HL-60/S4 (cell line): Measurements from ENCODE around the gene THSD7A.

ENCODE experiments used
- in situ Hi-C: fragments of 300-500 bp; cut with MboI; formaldehyde crosslinking; loops from 2 replicates; pipeline ENCODE4 v1.14.3; 2022; ENCODE audit warnings: low sequenced_read_pairs

The THSD7A gene

DNA sequence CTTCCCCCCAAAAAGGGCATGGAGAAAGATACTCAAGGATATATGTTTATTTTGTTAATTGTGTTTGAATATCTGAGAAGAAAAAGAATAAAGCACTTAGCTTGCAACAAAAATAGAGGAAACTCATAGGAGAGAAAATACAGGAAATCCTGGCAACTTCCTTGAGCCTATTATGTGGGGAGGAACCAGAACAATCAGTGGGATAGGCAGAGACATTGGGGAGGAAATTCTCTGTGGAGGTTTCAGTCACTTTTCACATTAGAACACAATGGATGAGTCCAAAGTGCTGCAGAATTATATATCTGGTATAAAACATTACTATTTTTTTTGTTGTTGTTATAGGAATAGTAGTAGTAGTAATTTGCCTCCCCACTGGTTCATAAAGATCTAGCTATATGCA lies 240.1 kb downstream of the THSD7A start:
- in situ Hi-C loops: no loop called here

DNA sequence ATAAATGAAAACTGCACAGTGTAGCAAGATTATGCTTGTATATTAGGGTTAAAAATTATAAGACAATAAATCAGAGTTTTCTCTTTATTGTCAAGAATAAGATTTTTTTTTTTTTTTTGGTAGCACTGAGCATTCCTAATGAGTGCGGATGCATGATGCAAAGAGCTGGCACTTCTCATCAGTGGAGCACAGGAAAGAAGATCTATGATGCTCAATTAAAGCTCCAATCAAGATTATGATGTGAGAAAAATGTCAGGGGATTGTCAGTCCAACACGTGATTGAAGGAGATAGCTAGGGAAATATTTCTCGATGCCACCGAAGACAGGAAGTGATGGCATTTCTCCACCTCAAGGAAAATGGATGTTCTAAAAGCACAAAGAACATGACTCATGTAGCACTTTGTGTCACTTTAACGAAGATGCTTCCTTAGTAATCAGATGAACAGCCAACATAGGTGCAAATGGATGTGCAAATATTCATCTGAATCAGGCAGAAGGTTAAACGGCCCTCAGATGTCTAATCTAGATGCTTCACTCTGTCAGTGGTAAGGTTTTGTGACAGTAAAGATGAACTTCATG lies 240.9 kb downstream of the THSD7A start:
- in situ Hi-C loops: no loop called here

DNA sequence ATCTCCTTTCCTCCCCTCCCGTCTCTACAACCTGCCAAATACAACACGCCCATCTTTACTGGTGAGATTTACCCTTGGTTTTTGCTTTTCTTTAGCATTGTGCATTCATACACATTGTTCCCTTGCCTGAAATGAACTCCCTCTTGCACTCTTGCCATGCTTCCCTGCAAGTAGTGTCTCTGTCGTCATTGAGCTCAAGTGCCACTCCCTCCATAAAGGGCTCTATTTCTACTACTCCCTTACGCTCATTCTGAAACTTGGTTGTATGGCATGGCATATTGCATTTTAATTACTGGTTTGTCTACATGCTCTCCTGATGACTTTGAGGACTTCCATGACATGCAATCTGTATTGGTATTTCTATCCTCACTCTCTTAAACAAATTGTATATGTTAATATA lies 242.7 kb downstream of the THSD7A start:
- in situ Hi-C loops: no loop called here

DNA sequence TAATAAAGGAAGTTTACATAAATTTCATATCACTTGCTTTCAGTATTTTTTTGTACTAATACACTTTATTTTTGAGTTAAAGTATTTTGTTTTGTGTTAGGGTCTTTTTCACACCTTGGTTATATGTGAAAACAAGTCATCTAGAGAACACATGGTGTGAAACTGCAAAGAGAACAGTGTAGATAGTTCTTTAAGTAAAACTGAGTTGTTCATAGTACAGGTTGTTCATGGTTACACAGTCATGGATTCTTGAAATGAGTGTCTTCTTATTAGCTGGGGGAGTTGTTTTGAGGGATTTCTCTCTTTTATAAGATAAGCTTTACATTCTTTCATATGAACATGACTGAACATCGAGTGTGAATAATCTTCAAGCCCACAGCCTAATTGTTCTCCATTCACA lies 244.2 kb downstream of the THSD7A start:
- in situ Hi-C loops: no loop called here

DNA sequence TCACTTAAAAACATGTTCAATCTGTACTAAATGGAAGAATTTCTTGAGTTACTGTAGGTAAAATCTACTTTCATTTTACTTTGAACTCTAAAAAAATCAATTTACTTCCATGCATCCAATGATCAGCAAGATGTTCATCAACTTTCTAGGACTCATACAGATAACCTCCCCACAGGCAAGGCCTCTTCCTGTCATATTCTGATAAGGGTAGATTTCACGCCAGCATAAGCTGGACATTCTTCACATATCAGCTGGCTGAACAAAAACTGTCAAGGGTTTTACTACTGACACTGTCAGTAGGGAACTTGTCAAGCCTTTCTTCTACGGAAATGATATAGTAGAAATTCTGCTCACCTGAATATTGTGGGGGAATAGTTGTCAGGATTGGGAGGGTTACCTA lies 244.9 kb downstream of the THSD7A start:
- in situ Hi-C loops: no loop called here

DNA sequence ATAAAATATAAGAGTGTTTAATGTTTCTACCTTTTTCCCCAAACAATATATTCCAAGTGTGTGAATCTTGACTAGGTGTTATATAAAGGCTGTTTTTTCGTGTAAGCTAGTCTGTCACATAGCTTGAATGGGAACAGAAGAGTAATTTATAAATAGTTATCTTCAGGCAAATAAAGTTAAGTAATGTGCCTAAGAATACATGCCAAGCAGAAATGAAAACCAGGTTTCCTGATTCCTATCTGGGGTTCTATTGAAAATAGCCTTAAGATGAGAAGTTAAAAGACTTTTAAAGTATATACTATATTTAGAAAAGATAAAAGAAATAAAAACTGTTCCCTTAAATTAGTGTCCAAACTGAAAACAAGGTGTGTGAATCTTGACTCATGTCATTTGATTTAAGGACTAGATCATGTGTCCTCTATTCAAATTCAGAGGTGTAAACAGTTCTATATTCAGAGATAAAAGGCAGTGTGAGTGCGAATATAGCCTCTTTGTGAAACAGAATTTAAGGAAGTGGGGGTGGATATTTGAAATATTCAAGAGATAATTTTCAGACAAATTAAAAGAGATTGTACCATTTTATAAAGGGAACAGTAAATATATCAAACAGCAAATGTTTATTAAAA lies 247.5 kb downstream of the THSD7A start:
- in situ Hi-C loops: no loop called here

DNA sequence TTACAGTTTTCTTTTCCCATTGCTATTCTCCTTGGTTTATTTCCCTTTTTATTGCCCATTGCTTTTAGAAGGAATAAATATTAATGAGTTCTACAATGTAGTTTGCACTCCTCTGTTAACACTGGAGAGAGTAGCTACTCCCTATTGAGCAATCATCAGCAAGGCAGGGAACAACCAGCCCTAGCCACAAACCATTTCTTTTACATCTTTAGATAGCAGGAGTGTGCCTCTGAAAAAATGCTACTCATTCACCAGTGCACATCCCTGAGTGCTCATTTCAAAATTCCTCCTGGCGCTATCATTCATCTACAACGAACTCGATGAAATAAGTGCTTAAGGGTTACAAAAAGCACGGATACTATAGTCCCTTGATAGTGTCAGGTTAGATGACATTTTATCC lies 252.9 kb downstream of the THSD7A start:
- in situ Hi-C loops: no loop called here

DNA sequence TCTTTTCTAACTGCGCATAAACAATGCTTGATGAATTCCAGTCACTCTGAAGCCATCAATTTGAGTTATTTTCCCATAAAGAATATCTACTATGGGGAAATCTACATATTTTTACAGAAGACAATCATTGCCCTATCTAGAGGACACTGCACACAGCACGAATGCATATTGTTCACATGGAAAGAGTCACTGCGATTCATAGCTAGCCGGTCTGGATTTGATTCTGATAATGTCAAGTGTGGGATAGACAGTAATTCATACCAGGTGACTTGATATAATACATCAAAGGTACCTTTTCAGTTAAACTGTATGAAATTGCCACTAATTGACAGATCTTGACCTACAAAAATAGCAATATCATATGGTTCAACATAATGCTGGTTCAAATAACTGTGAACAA lies 255.7 kb downstream of the THSD7A start:
- in situ Hi-C loops: no loop called here

DNA sequence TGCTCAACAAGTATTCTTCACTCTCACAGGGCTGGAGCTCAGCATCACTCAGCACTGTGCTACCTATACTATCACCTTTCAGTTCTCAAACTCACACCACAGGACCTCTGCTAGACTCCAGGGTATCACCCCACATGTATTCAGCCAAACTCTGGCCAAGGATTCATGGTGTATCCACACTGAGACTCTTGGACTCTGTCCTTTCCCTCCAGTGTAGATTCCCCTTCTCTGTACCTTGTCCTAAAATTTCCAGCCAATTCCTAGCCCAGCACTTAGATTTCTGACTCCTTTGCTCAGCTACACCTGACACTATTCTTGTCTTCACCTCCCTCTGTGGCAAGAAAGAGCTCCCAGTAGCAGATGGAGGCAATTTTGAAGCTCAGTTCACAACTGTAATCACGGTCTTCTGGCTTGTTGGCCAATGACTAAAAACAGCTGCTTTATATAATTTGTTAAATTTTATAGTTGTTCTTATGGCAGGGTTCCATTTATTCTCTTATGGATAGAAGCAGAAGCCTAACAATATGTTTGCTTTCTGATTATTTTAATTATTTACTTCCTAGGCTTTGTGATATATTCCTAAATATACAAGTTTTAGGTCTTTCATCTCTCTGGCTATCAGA lies 258.8 kb downstream of the THSD7A start:
- in situ Hi-C loops: no loop called here

DNA sequence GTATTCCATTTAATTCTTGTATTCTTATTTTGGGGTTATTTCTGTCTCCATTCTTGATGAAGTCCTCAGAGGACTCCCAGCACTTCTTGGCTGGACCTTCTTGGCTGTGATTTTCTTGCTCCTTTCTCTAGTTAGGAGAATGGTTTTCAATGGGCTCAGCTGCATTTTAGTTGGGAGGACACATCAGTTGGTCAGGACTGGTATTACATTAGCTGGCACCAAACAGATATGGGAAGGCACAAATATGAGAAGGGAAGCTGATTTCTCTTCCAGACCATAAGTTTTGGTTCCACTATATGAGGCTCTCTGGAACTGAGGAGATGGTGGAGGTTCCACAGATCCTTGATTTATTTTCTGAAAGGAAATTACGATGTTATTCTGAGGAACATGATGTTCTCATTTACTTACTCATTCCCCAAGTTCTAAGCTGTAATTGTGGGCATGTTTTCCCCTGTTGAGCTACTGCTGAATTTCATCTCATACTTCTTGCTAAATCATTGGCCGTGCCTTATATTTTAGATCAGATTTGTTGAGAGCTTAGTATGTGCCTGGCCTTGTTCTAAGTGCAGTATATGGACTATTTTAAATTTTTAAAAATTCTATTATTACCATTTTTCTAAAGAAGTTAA lies 261.0 kb downstream of the THSD7A start:
- in situ Hi-C loops: no loop called here

DNA sequence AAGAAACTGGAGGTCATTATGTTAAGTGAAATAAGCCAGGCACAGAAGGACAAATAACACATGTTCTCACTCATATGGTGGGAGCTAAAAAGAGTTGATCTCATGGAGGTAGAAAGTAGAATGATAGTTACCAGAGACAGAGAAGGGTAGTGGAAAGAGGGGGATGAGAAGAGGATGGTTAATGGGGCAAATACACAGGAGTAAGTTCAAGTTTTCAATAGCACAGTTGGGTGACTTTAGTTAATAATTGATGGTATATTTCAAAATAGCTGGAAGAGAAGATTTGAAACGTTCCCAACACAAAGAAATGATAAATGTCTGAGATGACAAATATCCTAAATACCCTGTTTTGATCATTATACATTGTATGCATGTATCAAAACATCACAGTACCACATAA lies 261.8 kb downstream of the THSD7A start:
- in situ Hi-C loops: no loop called here

DNA sequence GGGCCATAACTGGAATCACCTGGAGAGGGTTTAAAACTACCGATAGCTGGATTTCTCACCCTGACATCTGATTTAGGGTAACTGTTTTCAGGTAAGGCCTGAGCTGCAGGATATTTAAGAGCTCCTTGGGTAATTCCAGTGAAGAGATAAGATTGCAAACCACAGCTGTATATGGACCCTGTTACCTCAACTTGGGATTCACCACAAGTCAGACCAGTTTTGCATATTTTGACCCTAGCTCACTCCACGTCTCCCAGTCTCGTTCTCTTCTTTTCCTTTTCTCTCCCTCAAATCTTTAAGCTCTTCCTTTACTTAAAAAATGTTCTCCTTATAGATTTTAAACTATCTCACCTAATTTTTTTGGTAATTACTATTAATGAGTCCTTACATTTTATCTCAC lies 264.4 kb downstream of the THSD7A start:
- in situ Hi-C loops: no loop called here

DNA sequence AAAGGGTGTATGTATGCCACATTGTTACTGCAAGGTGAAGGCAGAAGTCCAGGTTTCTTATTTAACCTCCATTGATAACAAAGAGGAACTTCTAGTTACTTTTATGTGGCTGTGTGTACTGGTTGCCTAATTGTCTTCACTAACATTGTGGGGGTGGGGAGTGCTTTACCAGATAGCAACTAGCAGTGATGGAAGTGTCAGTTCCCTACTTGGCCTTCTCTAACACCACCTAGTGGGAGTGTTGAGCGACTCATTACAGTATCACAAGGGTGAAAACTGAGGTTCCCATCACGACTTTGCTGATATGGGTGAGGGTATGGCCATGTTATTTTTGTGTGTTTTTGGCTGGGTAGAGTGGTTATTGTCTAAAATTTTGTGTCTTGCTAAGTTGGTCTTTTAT lies 274.4 kb downstream of the THSD7A start:
- in situ Hi-C loops: no loop called here

DNA sequence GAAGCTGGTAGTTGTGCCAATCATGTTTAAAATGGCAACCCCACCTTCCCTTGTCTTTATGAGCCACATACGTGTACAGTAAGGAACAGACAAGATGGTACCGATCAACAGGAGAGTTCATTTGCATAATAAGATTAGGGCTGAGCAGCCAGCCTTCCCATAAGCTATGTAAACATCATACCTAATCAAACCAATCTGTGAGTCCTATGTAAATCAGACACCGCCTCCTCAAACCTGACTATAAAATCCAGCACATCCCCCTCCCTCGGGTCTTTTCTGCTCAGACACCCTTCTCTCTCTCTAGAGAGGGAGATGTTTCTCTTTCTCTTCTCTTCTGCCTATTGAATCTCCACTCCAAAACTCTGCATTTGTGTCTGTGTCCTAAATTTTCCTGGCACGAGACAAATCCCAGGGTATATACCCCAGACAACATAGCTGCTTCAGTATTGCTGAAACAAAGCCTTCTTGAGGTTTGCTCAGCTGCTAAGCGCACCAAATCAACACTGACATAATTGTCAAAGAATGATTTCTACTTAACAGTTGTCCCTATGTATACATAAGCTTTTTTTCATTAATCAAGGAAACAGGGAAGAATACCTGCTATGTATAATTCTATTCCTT lies 279.2 kb downstream of the THSD7A start:
- in situ Hi-C loops: no loop called here

DNA sequence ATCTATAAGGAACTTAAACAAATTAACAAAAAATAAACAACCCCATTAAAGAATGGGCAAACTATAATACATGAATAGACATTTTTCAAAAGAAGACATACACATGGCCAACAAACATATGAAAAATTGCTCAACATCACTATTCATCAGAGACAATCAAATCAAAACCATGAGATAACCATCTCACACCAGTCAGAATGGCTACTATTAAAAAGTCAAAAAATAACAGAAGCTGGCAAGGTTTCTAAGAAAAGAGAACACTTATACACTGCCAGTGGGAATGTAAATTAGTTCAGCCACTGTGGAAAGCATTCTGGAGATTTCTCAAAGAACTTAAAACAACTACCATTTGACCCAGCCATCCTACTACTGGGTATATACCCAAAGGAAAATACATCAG lies 280.5 kb downstream of the THSD7A start:
- in situ Hi-C loops: no loop called here

DNA sequence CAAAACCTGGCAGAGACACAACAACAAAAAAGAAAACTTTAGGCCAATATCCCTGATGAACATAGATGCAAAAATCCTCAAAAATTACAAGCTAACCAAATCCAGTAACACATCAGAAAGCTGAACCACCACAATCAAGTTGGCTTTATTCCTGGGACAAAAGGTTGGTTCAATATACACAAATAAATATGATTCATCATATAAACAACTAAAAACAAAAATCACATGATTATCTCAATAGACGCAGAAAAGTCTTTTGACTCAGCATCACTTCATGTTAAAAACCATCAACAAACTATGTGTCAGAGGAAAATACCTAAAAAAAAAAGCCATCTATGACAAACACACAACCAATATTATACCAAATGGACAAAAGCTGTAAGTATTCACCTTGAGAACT lies 283.5 kb downstream of the THSD7A start:
- in situ Hi-C loops: no loop called here

DNA sequence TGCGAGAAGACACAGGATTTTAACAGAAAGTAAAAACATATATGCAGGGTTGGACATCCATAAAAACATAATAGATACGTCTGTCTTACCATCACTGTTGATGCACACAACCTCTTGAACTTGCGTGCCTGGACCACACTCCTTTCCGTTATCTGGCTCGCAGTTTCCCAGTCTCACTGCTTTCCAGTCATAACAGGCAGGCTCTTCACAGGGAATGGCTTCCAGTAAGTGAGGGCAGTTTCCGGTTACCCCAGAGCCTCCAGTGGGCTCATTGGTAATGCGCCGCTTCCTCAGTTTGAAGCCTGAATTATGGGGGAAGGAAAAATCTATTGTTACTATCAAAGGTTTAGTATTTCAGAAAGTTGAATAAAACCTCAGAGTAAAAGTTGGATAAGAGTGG lies 290.7 kb downstream of the THSD7A start:
- in situ Hi-C loops: no loop called here

DNA sequence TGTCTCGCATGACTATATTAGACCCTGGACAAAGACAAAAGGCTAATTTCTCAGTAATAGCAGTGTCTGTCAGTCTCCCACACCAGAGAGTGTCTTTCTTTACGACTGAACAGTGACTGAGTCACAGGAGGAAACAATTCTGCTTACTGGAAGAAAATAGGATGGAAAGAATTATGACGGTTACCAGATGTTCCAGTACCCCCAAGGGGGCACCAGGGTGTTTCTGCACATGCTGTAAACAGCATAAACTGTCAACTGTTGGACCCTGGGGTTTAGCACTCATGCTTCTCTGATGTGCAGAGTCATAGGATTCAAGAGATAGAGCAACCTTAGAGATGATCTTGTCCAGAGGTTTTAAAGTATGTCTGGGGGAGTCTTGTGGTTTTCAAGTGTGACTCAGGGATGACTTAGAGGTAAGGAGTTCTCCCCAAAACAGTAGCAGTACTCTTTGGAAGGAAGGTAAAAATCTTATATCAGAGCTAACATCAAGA lies 291.7 kb downstream of the THSD7A start:
- in situ Hi-C loops: no loop called here

DNA sequence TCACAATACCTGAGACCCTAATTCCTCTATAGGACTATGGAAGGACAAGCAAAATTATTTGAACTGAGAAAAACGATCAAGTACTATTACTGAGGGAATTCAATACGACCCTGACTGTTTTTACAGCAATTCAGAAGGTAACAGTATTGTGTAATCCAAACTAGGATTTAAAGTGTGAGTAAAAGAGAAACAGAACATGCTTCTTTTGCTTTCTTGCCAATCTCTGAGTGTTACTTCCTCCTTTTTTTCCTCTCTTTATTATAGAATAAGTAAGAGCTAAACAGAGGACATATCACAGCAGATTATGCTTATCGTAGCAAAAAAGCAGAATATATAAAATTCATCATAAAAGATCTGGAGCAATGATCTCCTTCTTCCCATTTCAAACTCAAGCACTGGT lies 292.1 kb downstream of the THSD7A start:
- in situ Hi-C loops: no loop called here

DNA sequence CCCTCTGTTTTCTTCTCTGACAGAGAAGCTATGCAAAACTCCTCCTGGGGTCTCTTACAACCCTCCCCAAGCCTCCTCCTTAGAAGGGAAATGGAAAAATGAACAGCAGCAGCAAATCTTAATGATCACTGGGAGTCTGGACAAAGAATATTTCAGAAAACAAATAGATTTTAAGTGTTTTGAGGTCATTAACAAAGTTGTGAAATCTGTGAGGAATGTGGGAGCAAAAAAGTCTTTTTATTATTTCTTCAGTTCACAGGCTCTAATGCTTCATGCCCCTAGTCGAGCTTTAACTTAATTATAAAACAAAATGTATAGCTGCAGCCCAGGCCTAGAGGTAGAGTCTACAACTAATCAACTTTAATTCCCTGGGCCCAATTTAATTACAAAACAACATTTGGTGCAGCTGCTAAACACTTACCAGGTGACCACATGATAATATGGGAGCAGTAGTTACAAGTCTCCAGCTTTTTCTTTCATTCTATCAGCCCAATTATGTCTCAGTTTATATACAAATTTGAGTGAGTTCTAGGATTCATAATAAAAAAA lies 293.2 kb downstream of the THSD7A start:
- in situ Hi-C loops: no loop called here

DNA sequence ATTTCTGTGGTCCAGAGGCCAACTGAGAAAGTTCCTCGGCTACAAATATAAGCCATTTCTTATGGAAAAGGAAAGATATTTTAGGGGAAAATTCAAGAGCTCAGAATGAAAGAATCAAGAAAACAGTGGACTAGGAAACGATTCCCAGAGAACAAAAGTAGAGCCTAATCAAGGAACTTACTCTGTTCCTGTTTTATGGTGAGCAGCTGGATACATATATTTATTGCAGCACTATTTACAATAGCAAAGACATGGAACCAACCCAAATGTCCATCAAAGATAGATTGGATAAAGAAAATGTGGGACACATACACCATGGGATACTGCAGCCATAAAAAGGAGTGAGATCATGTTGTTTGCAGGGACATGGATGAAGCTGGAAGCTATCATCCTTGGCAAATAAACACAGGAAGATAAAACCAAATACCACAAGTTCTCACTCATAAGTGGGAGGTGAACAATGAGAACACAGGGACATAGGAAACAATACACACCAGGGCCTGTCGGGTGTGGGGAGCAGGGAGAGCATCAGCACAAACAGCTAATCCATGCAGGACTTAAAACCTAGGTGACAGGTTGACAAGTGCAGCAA lies 298.7 kb downstream of the THSD7A start:
- in situ Hi-C loops: no loop called here
